Mammary epithelial cell (primary cell): Measurements from ENCODE around the gene GRIN2A.

Experiments
- CTCF ChIP-seq, 2 donors: IDR thresholded peaks in 1 of 2; conservative IDR thresholded peaks in 1 of 2; 2 replicates each; pipeline ENCODE4 v1.5.1; 2011 to 2012; ENCODE audit warnings: inconsistent platforms in 2 of 2, low read length in 2 of 2, mild to moderate bottlenecking in 2 of 2, control low read depth in 1 of 2, low read depth in 1 of 2; ENCODE audit not compliant: insufficient read depth in 1 of 2; ENCODE audit errors: extremely low read depth in 1 of 2
- EZH2 ChIP-seq: IDR thresholded peaks from 2 replicates; pipeline ENCODE4 v1.6.1; 2012; ENCODE audit warnings: low read length, inconsistent platforms, borderline replicate concordance

GRCh38 chr16:10077861-10078260 is 104.4 kb downstream of the GRIN2A start:
- TF ChIP-seq CTCF (conservative IDR thresholded peaks at IDR 0.05 in 1 of 2, IDR thresholded peaks at IDR 0.05 in 1 of 2; ENCODE audit: extremely low read depth in 1 of 2, insufficient read depth in 1 of 2, low read depth in 1 of 2, low read length in 2 of 2) (no peak), EZH2 (no peak)
